Activated gamma-delta T cell treated with anti-CD3 and anti-CD28 coated beads, Interleukin-2, amount 50 U/mL, for 16 hours (primary cell): ENCODE measurements around the gene MVP.
"Not testable (repeated sequence)": the region's sequence is repeated elsewhere in the genome, so short reads cannot be mapped to it uniquely, and the experiment has no call there.

Source experiments
- DNase-seq: peaks from one replicate; pipeline ENCODE4 v3.0.0-alpha.2; 2020; ENCODE audit warnings: low read depth

Gene MVP

GRCh38 chr16:29875206-29875605, 54.9 kb downstream of the MVP start:
- DNase-seq = no peak

- DNase-seq = no peak
Measured at GRCh38 chr16:29876217-29876593, 55.9 kb downstream of the MVP start.

GRCh38 chr16:29876594-29877249, 56.5 kb downstream of the MVP start:
- DNase-seq = peak; percentile 17

- DNase-seq = no peak
Measured at GRCh38 chr16:29877266-29877961, 57.2 kb downstream of the MVP start.

GRCh38 chr16:29878172-29878571, 57.9 kb downstream of the MVP start:
- no peak for DNase-seq

GRCh38 chr16:29881050-29881449, 60.8 kb downstream of the MVP start:
- DNase-seq = no peak

- no peak for DNase-seq
Measured at GRCh38 chr16:29883987-29884386, 63.7 kb downstream of the MVP start.

- not testable (repeated sequence) for DNase-seq
Measured at GRCh38 chr16:29889372-29889771, 69.1 kb downstream of the MVP start.

- no peak for DNase-seq
Measured at GRCh38 chr16:29891525-29892457, 71.5 kb downstream of the MVP start.

- DNase-seq = no peak
Measured at GRCh38 chr16:29892458-29892813, 72.2 kb downstream of the MVP start.

GRCh38 chr16:29893553-29893952, 73.3 kb downstream of the MVP start:
- no peak for DNase-seq

- no peak for DNase-seq
Measured at GRCh38 chr16:29894352-29894751, 74.1 kb downstream of the MVP start.

- no peak for DNase-seq
Measured at GRCh38 chr16:29896841-29897240, 76.6 kb downstream of the MVP start.

- DNase-seq = no peak
Measured at GRCh38 chr16:29897333-29897732, 77.1 kb downstream of the MVP start.
